Measurements from ENCODE around the gene CACNA2D1. TPM values are rescaled to one million over a fixed set of nuclear protein-coding genes. Genes with fewer than 3 reads are reported as not detected.

Gene CACNA2D1
- polyA plus RNA-seq, 2 of the 4 experiments (the other 2 are of a cell fraction): 18.0 to 32.9 TPM

- FAIRE-seq: no peak
- Histone ChIP-seq H3K9me3 (no peaks in the 10 kb centered on the region), H3K4me3 (no peak overlapping the region), H3K4me2 (no peak overlapping the region), H3K27ac (no peak overlapping the region), H3K4me1 (no peaks in the 10 kb centered on the region)
- TF ChIP-seq CEBPB (IDR thresholded peaks at IDR 0.05) (no peak), ATOH8 (CRISPR knock-in tag; IDR thresholded peaks at IDR 0.05; ENCODE audit: low read depth) (no peak), HOXB5 (CRISPR knock-in tag; IDR thresholded peaks at IDR 0.05) (no peak), FOXS1 (CRISPR knock-in tag; IDR thresholded peaks at IDR 0.05) (no peak), MAX (IDR thresholded peaks at IDR 0.05) (no peak), HDAC2 (IDR thresholded peaks at IDR 0.05) (no peak), RAD21 (conservative IDR thresholded peaks at IDR 0.05 in 1 of 2, IDR thresholded peaks at IDR 0.05 in 1 of 2) (no peak), POLR2A (IDR thresholded peaks at IDR 0.05; ENCODE audit: low read length) (no peak)
- CTCF ChIA-PET: no interaction called here
- DNase-seq (ENCODE audit: low read depth in 1 of 2, low spot score in 1 of 2): no peak
- no peak for ATAC-seq
- WGBS (ENCODE audit: missing lambda C conversion rate): 78% methylated on average over 9 of the region's 9 CpGs
- POLR2A ChIA-PET: no interaction called here
Observed at GRCh38 chr7:82430500-82431465, 12.8 kb downstream of the CACNA2D1 start.

- H3K9me3 ChIP-seq: no peaks in the 10 kb centered on the region
- ChIA-PET POLR2A (no interaction called here), CTCF (no interaction called here)
- 52% methylated on average over 5 of the region's 5 CpGs for WGBS (ENCODE audit: missing lambda C conversion rate)
- H3K27ac ChIP-seq: no peak overlapping the region
- no peak for TF ChIP-seq ELK1 (IDR thresholded peaks at IDR 0.05; ENCODE audit: low read depth, low read length)
- no peak for TF ChIP-seq HDAC2 (IDR thresholded peaks at IDR 0.05)
- TF ChIP-seq BCL3 (IDR thresholded peaks at IDR 0.05): no peak
- TF ChIP-seq REST (IDR thresholded peaks at IDR 0.05): no peak
- no peak for TF ChIP-seq GATA3 (IDR thresholded peaks at IDR 0.05; ENCODE audit: borderline replicate concordance)
- no peak for TF ChIP-seq NPAS2 (CRISPR knock-in tag; IDR thresholded peaks at IDR 0.05; ENCODE audit: borderline replicate concordance)
- no peak for TF ChIP-seq CHD4 (IDR thresholded peaks at IDR 0.05; ENCODE audit: borderline replicate concordance)
- no peak overlapping the region for H3K4me2 ChIP-seq
- ATAC-seq (no peak), DNase-seq (ENCODE audit: low read depth in 1 of 2, low spot score in 1 of 2) (no peak), FAIRE-seq (no peak)
- H3K4me1 ChIP-seq: no peaks in the 10 kb centered on the region
- H3K4me3 ChIP-seq: no peak overlapping the region
Observed at GRCh38 chr7:82429408-82429807, 14.2 kb downstream of the CACNA2D1 start.
